Fibroblast of villous mesenchyme (primary cell): ENCODE data around the gene IFNGR2. TPM values are rescaled to one million over a fixed set of nuclear protein-coding genes. Genes with fewer than 3 reads are reported as not detected.
"Not testable (repeated sequence)": the region's sequence is repeated elsewhere in the genome, so short reads cannot be mapped to it uniquely, and the experiment has no call there.

Experiments
- DNase-seq: peaks from one replicate; pipeline ENCODE4 v3.0.0-alpha.2; 2010; ENCODE audit warnings: low read depth
- H3K4me3 ChIP-seq: 2 replicates; pipeline ENCODE4 v1.5.1; 2011; ENCODE audit warnings: low read depth, mild to moderate bottlenecking, low read length
- CTCF ChIP-seq: IDR thresholded peaks from 2 replicates; pipeline ENCODE4 v1.5.1; 2012; ENCODE audit warnings: low read depth, mild to moderate bottlenecking, low read length; ENCODE audit not compliant: insufficient read depth
- total RNA-seq: library from RNA; depleted of rRNA; stranded (reverse); fragments of >200 nt; gene quantifications from 2 replicates; pipeline ENCODE4 v1.2.3, GENCODE V29; 2012

IFNGR2 gene
- total RNA-seq, 1 donor, result 69.1 TPM

- no peak overlapping the region for H3K4me3 ChIP-seq
- no peak for TF ChIP-seq CTCF
- DNase-seq, result no peak
Observed at GRCh38 chr21:33398361-33398760, 4.9 kb upstream of the IFNGR2 start.

- peak; percentile 30 for DNase-seq
- no peak overlapping the region for H3K4me3 ChIP-seq
- no peak for TF ChIP-seq CTCF
Observed at GRCh38 chr21:33401630-33401992, 1.6 kb upstream of the IFNGR2 start.

GRCh38 chr21:33402001-33402979, 923 bp upstream of the IFNGR2 start:
- H3K4me3 ChIP-seq, result peak overlapping the region; percentile 89
- no peak for TF ChIP-seq CTCF
- DNase-seq, result peak; percentile 97

- peak; percentile 61 for DNase-seq
- H3K4me3 ChIP-seq, result peak overlapping the region; percentile 89
- TF ChIP-seq CTCF, result no peak
Observed at GRCh38 chr21:33403786-33404585, 773 bp downstream of the IFNGR2 start.

GRCh38 chr21:33406493-33406892, 3.3 kb downstream of the IFNGR2 start:
- no peak overlapping the region for H3K4me3 ChIP-seq
- TF ChIP-seq CTCF, result no peak
- DNase-seq, result no peak

- peak; percentile 90 for DNase-seq
- TF ChIP-seq CTCF, result no peak
- no peak overlapping the region for H3K4me3 ChIP-seq
Observed at GRCh38 chr21:33411949-33412430, 8.8 kb downstream of the IFNGR2 start.

- not testable (repeated sequence) for DNase-seq, H3K4me3 ChIP-seq
Observed at GRCh38 chr21:33412439-33412831, 9.2 kb downstream of the IFNGR2 start.
